GM18499 (cell line): ENCODE data around the gene RAB11FIP3.

Source experiments
- ATAC-seq: cut with Tn5 transposase; IDR thresholded peaks from one replicate; pipeline ENCODE4 v1.9.1; 2021; ENCODE audit warnings: moderate number of reproducible peaks; ENCODE audit not compliant: insufficient read depth, unreplicated experiment

The RAB11FIP3 gene

GRCh38 chr16:526181-527014 is 100.9 kb downstream of the RAB11FIP3 start:
- no peak for ATAC-seq

GRCh38 chr16:527015-527903 is 101.8 kb downstream of the RAB11FIP3 start, which contains the start of gene CAPN15:
CAPN15 (plus strand) TSS chr16:527712; CDS start chr16:546839, 19,127 bp downstream.
- peak; percentile 37 for ATAC-seq

DNA sequence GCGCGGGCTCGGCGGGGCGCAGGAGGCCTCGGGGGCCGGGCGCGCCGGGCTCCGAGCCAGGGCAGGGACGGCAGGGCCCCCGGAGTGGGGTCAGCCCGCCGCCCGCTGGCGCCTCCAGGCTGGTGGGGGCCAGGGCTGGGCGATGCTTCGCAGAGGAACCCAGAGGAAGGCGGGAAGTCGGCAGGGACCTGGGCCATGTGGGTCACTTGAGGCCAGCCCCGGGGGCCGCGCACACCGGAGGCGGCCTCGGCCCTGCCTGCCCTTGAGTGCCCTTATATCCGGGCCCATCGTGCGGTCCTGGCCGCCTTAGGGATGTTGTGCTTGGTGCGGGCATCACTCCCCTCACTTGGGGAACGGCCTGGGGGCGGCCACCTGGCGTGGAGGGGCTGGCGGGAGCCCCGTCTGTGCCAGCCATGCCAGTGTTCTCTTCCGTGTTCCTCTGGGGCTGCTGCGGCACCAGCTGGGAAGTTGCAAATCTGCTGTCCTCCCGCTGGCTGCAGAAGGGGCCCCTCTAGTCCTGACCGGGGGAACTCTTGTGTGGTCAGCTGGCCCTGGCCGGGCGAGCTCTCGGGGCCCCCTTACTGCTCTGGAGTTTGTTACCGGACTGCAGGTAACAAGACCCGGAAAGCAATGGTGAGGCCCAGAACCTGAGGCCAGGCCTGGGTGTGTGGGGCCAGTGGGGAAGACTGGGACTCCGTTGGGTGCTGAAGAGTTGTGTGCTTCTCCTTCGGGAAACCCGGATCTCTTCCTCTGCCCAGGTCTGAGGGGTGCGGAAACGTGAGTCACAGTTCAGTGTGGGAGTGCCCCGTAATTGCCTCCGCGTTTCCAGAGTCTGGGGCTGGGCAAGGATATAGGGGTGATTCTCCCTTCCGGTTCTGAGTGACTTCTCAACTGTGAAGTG is 102.9 kb downstream of the RAB11FIP3 start:
- no peak for ATAC-seq

DNA sequence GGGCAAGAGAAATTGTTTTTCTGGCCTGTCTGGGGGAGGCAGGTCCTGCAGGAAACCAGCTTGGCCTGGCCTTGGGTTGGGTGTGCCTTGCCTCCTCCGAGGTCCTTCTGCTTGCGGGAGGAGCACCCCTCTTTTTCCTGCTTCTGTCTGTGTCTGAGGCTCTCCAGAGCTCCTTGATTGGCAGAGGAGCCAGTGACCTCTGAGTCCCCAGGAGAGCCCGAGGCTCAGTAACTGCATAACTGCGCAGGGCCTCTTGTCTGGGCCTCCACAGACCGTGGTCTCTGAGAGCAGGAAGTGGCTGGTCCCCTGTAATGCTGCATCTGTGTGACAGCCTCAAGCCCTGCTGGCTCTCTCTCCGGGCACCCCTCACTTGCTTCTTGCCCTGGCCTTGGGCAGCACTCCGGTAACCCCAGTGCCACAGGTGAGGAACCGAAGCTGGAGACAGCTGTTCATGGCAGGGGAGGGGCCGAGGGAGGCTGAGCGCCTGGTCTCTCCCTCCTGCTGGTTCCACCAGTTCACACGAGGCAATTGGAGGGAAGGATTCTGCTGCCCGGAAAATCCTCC is 103.6 kb downstream of the RAB11FIP3 start:
- ATAC-seq, result no peak

GRCh38 chr16:530111-530817 is 104.8 kb downstream of the RAB11FIP3 start:
- ATAC-seq, result no peak

- ATAC-seq, result no peak
Observed at GRCh38 chr16:531494-532125, 106.2 kb downstream of the RAB11FIP3 start.

DNA sequence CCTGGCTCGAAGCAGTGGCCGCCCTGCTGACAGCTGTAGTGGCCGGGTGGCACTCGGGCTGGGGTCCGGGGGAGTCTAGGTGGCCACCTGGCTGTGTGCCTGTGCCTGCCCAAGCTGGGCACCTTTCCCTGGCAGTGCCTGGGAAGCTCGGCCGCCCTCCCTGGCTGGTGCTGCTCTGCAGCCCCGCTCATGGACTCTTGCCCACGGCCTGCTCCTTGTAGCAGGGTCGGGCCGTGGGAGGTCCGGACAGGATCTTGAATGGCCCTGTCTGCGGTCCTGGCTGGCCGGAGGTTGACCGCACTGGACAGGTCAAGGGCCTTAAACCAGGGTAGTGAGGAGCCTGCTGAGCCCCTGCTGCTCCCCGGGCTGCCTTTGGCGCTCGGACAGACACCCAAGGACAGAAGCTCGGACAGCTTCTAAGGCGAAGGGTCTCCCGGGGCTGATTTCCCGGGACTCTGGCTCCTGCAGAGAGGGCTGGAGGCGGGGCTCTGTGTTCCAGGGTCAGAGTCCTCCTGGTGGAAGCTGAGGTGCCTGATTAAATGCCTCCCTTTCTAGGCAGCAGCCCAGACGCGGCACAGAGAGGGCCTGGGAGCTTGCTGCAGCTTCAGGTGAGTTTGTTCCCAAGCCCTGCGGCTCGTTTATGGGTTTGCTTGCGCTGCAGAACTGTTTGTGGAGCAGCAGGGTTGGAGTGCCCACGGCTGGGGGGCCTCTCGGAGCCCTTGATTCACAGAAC is 108.1 kb downstream of the RAB11FIP3 start:
- no peak for ATAC-seq

DNA sequence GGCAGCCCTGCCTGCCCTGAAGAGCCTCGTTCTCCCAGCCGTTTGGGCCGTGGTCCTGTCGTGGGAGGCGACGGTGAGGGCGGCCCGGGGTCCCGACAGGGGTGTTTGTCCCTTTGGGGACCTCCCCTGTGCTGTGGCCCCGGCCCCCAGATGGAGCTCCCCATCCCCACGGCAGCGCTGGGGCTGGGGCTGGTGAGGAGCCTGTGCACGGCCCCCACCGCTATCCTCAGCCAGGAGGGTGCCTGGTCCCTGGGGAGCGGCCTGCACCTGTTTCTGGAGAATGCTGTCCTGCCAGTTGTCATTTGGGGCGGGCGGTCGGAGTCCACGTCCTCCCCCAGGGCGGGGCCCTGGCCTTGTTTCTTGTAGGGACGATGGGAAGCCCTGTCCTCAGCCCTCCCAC is 108.7 kb downstream of the RAB11FIP3 start:
- no peak for ATAC-seq

- no peak for ATAC-seq
Observed at GRCh38 chr16:534856-535445, 109.5 kb downstream of the RAB11FIP3 start.

DNA sequence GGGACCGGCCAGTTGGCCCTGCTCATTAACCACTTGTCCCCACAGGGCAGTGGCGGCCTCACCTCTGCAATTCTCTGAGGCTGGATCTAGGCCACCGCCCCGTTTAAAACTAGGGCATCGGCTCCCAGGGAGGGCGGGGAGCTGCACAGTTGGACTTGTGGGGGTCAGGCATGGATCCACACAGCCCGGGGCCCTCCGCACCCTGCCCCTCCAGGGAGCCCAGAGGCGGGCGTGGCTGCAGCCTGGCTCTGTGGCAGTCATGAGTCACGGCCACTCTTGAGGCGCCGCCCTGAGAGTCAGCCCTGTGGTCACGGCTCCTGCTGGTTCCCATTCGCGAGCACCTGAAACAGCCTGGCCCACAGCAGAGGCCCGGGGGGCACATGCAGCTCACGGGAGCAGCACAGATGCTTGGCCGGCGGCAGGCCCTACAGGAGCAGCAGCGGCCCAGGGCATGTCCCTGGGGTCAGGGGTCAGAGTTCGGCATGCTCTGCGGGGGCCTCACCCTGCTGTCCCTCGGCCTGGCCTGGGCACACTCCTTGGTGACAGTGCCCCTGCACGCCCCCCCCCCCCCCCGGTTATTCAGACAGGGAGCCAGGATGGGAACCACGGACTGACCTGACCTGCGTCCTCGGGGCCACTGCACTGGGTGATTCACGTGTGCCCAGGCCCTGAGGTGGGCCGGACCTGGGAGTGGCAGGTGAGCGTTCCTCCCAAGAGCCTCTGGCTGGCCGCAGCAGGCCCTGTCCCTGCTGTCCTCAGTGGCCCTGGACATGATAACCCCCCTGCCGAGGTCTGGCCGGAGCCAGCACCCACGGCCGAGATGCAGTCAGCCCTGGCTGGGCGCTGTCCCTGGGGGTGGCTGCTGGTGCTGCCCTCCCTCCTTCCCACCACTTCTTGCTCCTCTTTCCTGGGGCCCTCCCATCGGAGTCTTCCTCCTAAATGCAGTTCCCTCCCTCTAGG is 110.3 kb downstream of the RAB11FIP3 start:
- ATAC-seq, result no peak

GRCh38 chr16:536746-537145 is 111.3 kb downstream of the RAB11FIP3 start:
- no peak for ATAC-seq

GRCh38 chr16:537415-538335 is 112.2 kb downstream of the RAB11FIP3 start:
- ATAC-seq, result no peak

GRCh38 chr16:539901-540530 is 114.6 kb downstream of the RAB11FIP3 start:
- ATAC-seq, result no peak

GRCh38 chr16:540645-541340 is 115.3 kb downstream of the RAB11FIP3 start:
- no peak for ATAC-seq
